Adrenal gland (tissue), 12 donors: ENCODE data around the gene RNF144B. TPM values are rescaled to one million over a fixed set of nuclear protein-coding genes. Genes with fewer than 3 reads are reported as not detected.

ENCODE experiments used
- DNase-seq, 7 donors: peaks; one replicate each; pipeline ENCODE4 v3.0.0-alpha.2; 2019 to 2020
- H3K27ac ChIP-seq, 5 donors: fragments of 200-600 bp; sonication (generic) in 4 of 5; 1 replicate in 3 of 5; 2 replicates in 2 of 5; pipeline versions ENCODE4 v1.5.1 to v1.8.0; 2016 to 2020; ENCODE audit warnings: mild to moderate bottlenecking in 1 of 5
- H3K27me3 ChIP-seq: fragments of 200-600 bp; 2 replicates; pipeline ENCODE4 v1.8.0; 2021
- H3K36me3 ChIP-seq, 2 donors: fragments of 200-600 bp; replicated peaks in 1 of 2; 1 replicate in 1 of 2; 2 replicates in 1 of 2; pipeline versions ENCODE4 v1.5.1 to v1.8.0; 2018 to 2022
- H3K4me1 ChIP-seq, 2 donors: fragments of 200-600 bp; replicated peaks in 1 of 2; 1 replicate in 1 of 2; 2 replicates in 1 of 2; pipeline versions ENCODE4 v1.5.1 to v1.8.0; 2018 to 2021
- H3K4me3 ChIP-seq, 4 donors: fragments of 200-600 bp; sonication (generic) in 3 of 4; one replicate each; pipeline ENCODE4 v1.5.1; 2016 to 2018
- H3K9me3 ChIP-seq, 3 donors: fragments of 200-600 bp; sonication (generic) in 1 of 3; replicated peaks in 1 of 3; 1 replicate in 2 of 3; 2 replicates in 1 of 3; pipeline versions ENCODE4 v1.5.1 to v1.8.0; 2016 to 2021
- POLR2A ChIP-seq, 2 donors: fragments of 450-650 bp; IDR thresholded peaks; one replicate each; pipeline ENCODE4 v1.6.1; 2017; ENCODE audit warnings: antibody characterized with exemption in 2 of 2, mild to moderate bottlenecking in 2 of 2, moderate library complexity in 1 of 2
- WGBS, 4 donors: extraction: QIAGEN DNeasy Blood & Tissue Kit in 2 of 4; methylation state at CpG; one replicate each; pipeline versions ENCODE4 v1.1.5 to v1.1.7; 2013 to 2017; 5-methylcytosine and 5-hydroxymethylcytosine counted together
- intact Hi-C, 2 donors: fragments of 100-400 bp; cut with DNase I; formaldehyde crosslinking; loops; one replicate each; pipeline versions ENCODE4 v1.14.1 to v1.15.0; 2022 to 2023
- polyA plus RNA-seq, 3 donors: library from polyadenylated mRNA; stranded (reverse); fragments of 200-250 nt in 2 of 3; fragments of 350-450 nt in 1 of 3; fragmentation: Illumina TruSeq in 1 of 3; extraction: RNeasy Lipid Tissue Mini Kit (QIAGEN cat#74804) in 1 of 3; gene quantifications; one replicate each; pipeline ENCODE4 v1.2.3, GENCODE V29; 2013 to 2014
- total RNA-seq, 9 donors: library from RNA; depleted of rRNA in 4 of 9; stranded (reverse); fragments of >200 nt in 4 of 9; fragments of 120-200 nt in 1 of 9; fragmentation: NEBNext Ultra II Directional in 1 of 9; extraction: Animal tissue kit (Norgen Biotek cat#: 25700) in 1 of 9; gene quantifications; one replicate each; pipeline versions ENCODE4 v1.1.0 to v1.2.4, GENCODE V29; 2013 to 2023
- TF ChIP-seq, protein P1 (sequence below), 6 experiments: fragments of 450-650 bp in 4 of 6; fragments of 200-600 bp in 2 of 6; sonication (generic) in 1 of 6; IDR thresholded peaks; 1 replicate in 5 of 6; 2 replicates in 1 of 6; pipeline versions ENCODE4 v1.5.1 to v1.8.0; 2016 to 2021; ENCODE audit warnings: antibody characterized with exemption in 6 of 6, mild to moderate bottlenecking in 2 of 6, moderate library complexity in 1 of 6
- donor health status: healthy with polysubstance abuse.
- donor health status: Bipolar disorder and iron deficiency.
- donor health status: DM: yes; HTN: yes; CAD: no.
- donor health status: DM: no; HTN: no; CAD: no.
- donor health status: DM: no; HTN: no; CAD: no.
- donor health status: DM: yes; HTN: yes; CAD: no.

The RNF144B gene
- total and polyA plus RNA-seq, 12 donors, result 1.9 to 11.0 (median 7.4) TPM

DNA sequence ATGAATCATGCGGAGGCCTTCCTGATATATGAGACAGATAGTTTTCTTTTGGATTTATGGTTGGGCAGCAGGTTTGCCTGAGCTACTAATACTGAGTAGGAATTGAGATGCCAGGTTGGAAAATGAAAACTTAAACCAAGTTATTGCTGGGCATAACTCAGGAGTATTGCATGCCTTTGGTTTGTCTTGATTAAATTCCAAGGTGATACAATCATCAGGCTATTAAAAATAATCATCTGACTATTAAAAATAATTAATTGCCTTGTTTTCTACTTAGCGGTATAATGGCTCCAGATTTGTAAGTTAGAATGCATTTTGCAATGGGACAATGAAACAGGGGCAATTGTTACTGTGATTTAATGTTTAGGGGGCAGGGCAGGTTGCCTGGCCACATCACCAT, 15.5 kb upstream of the RNF144B start:
- Histone ChIP-seq H3K9me3 (no peaks in the 10 kb centered on the region), H3K27me3 (no peaks in the 10 kb centered on the region), H3K27ac (no peak overlapping the region), H3K4me1 (no peaks in the 10 kb centered on the region), H3K36me3 (no peaks in the 10 kb centered on the region), H3K4me3 (no peak overlapping the region)
- intact Hi-C loops, result no loop called here
- WGBS, 4 donors, result 56 to 78% (median 72%) methylated on average over 2 of the region's 2 CpGs
- DNase-seq, result no peak
- TF ChIP-seq, protein P1, sequence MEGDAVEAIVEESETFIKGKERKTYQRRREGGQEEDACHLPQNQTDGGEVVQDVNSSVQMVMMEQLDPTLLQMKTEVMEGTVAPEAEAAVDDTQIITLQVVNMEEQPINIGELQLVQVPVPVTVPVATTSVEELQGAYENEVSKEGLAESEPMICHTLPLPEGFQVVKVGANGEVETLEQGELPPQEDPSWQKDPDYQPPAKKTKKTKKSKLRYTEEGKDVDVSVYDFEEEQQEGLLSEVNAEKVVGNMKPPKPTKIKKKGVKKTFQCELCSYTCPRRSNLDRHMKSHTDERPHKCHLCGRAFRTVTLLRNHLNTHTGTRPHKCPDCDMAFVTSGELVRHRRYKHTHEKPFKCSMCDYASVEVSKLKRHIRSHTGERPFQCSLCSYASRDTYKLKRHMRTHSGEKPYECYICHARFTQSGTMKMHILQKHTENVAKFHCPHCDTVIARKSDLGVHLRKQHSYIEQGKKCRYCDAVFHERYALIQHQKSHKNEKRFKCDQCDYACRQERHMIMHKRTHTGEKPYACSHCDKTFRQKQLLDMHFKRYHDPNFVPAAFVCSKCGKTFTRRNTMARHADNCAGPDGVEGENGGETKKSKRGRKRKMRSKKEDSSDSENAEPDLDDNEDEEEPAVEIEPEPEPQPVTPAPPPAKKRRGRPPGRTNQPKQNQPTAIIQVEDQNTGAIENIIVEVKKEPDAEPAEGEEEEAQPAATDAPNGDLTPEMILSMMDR (IDR thresholded peaks at IDR 0.05), result no peak
- TF ChIP-seq POLR2A (IDR thresholded peaks at IDR 0.05), result no peak

DNA sequence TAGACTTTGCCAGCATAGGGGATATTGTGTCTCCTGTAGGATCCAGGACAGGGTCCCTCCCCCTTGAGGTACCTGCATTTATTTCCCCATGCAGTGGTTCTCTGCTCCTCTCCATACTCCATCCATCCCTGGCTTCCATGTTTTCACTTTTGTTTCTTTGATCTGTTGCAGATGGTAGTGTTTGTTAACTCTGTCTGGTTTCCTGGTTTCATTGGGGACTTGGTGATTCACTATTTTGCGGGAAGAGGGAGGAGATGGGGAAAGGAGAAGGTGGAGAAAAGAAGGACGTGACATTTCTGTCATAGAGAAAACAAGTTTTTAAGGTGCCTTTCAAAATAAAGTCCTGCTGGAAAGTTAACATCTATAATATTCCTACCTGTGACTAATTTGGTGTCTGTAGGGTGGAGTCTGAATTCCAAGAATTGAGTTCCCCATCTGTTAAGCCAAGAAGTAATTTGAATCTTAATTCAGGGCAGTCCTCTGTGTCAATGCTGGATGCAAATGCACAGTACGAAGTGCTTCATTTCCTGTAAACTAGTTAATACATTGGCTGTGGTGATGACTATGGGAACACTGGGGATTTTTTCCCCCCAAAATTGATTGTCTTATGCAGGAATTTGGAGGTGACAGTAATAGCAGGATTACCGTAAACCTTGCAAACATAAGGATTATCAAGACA, 6.9 kb upstream of the RNF144B start:
- Histone ChIP-seq H3K27ac (no peak overlapping the region), H3K4me3 (no peak overlapping the region), H3K4me1 (no peaks in the 10 kb centered on the region), H3K36me3 (no peaks in the 10 kb centered on the region), H3K9me3 (no peaks in the 10 kb centered on the region), H3K27me3 (no peaks in the 10 kb centered on the region)
- WGBS, 4 donors, result 68 to 77% (median 74%) methylated on average over 4 of the region's 4 CpGs
- TF ChIP-seq, protein P1 (IDR thresholded peaks at IDR 0.05), result no peak
- TF ChIP-seq POLR2A (IDR thresholded peaks at IDR 0.05), result no peak
- DNase-seq, result no peak
- intact Hi-C loops, result no loop called here

DNA sequence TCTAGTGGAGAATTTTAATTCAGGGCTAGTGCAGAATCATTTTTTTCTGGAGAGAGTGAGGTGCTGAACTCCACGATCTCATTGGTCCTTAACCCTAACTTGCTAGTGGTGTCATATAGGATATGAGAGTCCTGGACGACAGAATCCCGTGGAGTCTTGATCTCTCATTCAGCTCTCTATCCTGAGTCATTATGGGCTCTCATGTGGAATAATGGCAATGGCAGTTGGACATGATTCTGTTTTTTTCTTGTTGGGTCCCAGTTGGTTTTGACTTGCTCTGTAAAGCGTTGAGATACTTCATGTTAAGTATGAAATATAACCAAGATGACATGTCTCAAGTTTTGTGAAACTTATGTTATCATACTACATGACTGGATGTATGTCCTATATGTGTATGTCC, 6.3 kb upstream of the RNF144B start:
- Histone ChIP-seq H3K36me3 (no peaks in the 10 kb centered on the region), H3K9me3 (no peaks in the 10 kb centered on the region), H3K27ac (no peak overlapping the region), H3K4me3 (no peak overlapping the region), H3K4me1 (no peaks in the 10 kb centered on the region), H3K27me3 (no peaks in the 10 kb centered on the region)
- no peak for TF ChIP-seq POLR2A (IDR thresholded peaks at IDR 0.05)
- TF ChIP-seq, protein P1 (IDR thresholded peaks at IDR 0.05), result no peak
- WGBS, 4 donors, result 74 to 76% (median 75%) methylated on average over 4 of the region's 4 CpGs
- DNase-seq, result no peak
- intact Hi-C loops, result no loop called here

DNA sequence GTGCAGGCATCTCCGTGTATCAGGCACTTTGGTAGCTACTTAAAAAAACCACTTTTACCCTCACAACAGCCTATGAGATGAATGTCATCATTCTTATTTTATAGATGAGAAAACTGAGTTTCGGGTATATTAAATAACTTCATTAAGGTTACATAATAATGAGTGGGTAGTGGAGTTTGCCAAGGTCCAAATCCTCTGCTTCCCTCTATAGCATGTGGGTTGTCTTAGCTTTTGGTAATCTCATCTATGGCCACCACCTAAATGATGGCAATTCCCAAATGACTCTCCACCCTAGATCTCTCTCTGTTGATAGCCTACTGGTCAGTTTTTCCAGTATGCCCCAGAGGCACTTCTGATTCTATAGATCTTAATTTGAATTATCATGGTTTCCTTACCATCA, 3.7 kb upstream of the RNF144B start:
- no peak overlapping the region for H3K4me3 ChIP-seq

More for the DNA sequence above, 3.7 kb upstream of the RNF144B start:
- H3K36me3 ChIP-seq, result no peaks in the 10 kb centered on the region
- H3K9me3 ChIP-seq, result no peaks in the 10 kb centered on the region
- H3K4me1 ChIP-seq, result peaks cover 0 to 19% of the 10 kb centered on the region in 2 donors
- 81 to 93% (median 89%) methylated on average over 2 of the region's 2 CpGs for WGBS, 4 donors
- H3K27ac ChIP-seq, result no peak overlapping the region
- TF ChIP-seq, protein P1 (IDR thresholded peaks at IDR 0.05), result no peak
- TF ChIP-seq POLR2A (IDR thresholded peaks at IDR 0.05), result no peak
- DNase-seq, result no peak
- H3K27me3 ChIP-seq, result no peaks in the 10 kb centered on the region
- intact Hi-C loops, result no loop called here
